GM19328 (cell line): ENCODE measurements around the gene UBE2L3.
"Not testable (repeated sequence)": the region's sequence is repeated elsewhere in the genome, so short reads cannot be mapped to it uniquely, and the experiment has no call there.

Experiments
- ATAC-seq: cut with Tn5 transposase; IDR thresholded peaks from one replicate; pipeline ENCODE4 v1.9.1; 2021; ENCODE audit warnings: mild to moderate bottlenecking, moderate library complexity; ENCODE audit not compliant: unreplicated experiment

The UBE2L3 gene

GRCh38 chr22:21599053-21599893 is 31.8 kb downstream of the UBE2L3 start:
- no peak for ATAC-seq

DNA sequence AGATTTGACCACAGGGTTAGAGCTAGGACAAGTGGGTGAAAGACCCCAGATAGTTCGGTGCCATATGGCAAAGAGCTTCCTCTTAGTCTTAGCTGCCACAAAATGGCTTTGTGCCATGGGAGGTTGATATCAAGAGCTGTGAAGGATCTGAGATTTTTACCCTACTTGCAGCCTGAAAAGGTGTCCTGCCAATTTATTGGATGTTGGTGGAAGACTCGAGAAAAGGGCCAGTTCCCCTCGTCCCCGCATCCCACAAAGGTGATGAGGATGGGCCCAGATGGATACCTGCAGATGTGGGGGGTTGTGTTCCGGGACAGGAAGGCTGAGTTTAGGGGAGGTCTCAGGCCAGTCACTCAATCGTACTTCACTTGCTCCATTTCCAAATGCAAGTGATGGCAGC is 35.1 kb downstream of the UBE2L3 start:
- ATAC-seq = no peak

DNA sequence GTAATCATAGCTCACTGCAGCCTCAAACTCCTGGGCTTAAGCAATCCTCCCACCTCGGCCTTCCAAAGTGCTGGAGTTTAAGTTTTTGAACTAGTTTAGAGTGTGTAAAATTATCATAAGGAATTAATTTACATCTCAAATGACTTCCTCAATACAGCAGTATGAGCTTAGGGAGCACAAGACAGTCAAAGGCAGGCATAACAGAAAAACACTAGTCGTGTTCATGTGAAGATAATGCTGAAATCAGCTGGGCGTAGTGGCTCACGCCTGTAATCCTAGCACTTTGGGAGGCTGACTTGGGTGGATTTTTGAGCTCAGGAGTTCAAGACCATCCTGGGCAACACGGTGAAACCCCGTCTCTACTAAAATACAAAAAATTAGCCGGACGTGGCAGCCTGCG is 36.5 kb downstream of the UBE2L3 start:
- ATAC-seq = no peak

- ATAC-seq = no peak
These were observed 38.5 kb downstream of the UBE2L3 start for GRCh38 chr22:21605887-21606564.

GRCh38 chr22:21606775-21607174 is 39.3 kb downstream of the UBE2L3 start:
- ATAC-seq = no peak

- ATAC-seq = not testable (repeated sequence)
These were observed 42.1 kb downstream of the UBE2L3 start for GRCh38 chr22:21609556-21610157.

GRCh38 chr22:21611210-21611977 is 43.9 kb downstream of the UBE2L3 start:
- ATAC-seq = no peak

- no peak for ATAC-seq
These were observed 45.3 kb downstream of the UBE2L3 start for GRCh38 chr22:21612858-21613257.

DNA sequence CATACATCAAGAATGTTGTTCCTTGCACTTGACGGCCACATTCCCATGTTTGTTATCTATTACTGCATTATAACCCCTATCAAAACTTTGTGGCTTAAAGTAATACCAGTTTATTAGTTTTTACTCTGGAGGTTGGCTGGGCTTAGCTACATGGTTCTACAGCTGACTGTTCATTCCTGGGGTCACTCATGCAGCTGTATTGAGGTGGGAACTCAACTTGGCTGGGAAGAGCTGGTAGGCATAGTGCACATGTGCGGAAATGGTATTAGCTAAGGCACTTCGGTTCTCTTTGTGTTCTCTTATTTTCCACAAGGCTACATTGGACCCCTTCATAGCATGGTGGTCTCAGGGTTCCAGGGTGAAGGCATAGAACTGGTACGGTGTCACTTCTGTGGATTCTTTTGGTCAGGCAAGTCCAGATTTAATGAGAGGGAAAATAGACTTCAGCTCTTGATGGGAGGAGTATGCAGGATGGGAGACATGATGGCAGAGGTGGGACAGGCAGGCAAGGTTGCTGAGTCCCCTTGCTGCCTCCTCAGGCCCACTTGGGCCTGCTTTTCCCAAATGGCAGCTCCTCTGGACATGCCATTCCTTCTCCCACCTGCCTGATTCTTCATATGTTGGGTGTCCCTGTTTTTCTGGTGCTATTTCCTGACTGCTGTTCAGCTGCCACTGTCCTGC is 46.2 kb downstream of the UBE2L3 start:
- ATAC-seq = no peak

DNA sequence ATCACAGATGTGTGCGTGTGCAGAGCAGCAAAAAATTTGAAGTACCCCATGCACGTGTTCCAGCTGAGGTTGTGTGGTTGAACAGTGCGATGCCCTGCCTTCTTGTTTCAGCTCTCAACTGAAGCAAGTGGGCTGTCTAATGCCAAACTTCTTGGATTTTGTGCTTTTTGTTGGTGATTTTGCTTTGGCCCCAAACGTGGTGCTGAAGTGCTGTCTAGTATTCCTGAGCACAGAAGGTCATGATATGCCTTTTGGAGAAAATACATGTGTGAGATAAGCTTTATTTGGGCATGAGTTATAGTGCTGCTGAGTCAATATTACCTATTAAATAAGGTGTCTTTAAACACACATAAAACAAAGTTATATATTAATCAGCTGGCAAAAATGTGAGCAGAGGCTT is 48.2 kb downstream of the UBE2L3 start:
- no peak for ATAC-seq

GRCh38 chr22:21617337-21617736 is 49.8 kb downstream of the UBE2L3 start:
- ATAC-seq = not testable (repeated sequence)

DNA sequence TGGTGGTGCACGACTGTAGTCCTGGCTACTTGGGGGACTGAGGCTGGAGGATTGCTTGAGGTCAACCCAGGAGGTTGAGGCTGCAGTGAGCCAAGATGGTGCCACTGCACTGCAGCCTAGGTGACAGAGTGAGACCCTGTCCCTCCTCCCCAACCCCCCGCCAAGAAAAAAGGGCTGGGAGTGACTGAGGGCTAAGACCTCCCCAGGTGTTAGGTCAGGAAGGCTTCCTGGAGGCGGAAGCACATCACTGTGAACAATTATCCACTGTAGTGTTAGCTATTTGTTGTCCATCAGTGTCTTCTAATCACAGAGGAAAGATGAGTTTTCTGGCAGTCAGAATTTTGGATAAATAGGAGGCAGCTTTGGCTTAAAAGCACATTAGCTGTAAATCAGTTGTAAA is 53.5 kb downstream of the UBE2L3 start:
- no peak for ATAC-seq

- ATAC-seq = no peak
These were observed 54.8 kb downstream of the UBE2L3 start for GRCh38 chr22:21622011-21622918.

GRCh38 chr22:21622919-21623647 is 55.6 kb downstream of the UBE2L3 start:
- no peak for ATAC-seq

DNA sequence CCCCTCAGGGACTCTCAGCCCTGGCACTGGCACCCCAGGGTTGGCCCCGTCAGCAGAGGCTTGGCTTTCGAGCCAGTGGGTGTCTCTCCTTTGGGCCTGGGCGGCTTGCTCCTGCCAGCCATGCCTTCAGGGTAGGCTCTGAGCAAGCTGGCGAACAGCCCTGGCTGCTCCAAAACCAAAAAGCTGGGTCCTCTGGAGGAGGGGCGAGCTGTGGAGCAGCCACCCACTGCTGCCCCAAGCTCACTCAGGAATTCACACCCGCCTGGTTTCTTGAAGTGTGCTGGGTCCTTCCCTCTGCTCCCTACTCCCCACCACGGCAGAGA is 56.1 kb downstream of the UBE2L3 start:
- ATAC-seq = no peak

GRCh38 chr22:21624120-21624879 is 56.8 kb downstream of the UBE2L3 start:
- ATAC-seq = no peak

DNA sequence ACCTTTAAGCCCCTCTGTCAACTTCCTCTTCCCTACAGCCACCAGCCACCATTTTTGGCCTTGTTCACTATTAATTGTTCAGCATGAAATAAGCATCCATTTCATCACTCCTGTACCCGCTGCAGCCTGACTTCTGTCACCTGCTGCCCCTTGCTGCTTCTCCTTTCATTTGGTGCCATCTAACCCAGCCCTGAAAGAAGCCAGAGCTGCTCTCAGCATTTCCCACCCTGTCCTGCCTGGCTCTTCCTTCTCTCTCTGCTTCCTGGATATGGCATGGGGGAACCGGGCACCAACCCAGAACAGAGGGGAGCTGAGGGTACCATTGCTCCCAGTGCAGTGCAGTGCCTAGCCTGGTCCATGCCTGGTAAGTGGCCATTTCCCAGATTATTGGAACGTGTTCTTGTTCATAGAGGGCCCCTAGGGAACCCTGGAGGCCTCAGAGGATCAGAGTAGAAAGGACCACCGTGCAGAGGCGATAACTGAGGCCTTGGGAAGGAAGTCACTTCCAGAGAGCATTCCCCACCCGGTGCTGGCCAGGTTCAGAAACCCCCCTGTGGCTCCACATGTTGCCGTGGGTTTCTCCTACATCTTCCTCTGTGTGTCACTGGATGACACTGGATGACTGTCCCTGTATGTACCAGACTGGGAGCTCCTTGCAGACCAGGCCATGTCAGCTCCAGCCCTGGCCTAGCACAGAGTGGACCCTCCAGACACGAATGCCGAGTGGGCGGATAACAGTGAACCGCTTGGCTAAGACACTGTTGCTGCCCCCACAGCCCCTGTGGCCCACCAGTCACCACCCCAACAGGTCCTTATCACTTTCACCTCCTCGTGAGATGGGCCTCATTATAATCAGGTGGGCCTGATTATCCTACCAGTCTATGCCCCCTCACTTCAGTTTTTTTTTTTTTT is 57.6 kb downstream of the UBE2L3 start:
- ATAC-seq = no peak
